Neural cell (in vitro differentiated cells): Measurements from ENCODE around the gene CYP11A1. TPM values are rescaled to one million over a fixed set of nuclear protein-coding genes. Genes with fewer than 3 reads are reported as not detected.
"Not testable (repeated sequence)": the region's sequence is repeated elsewhere in the genome, so short reads cannot be mapped to it uniquely, and the experiment has no call there.

Source experiments
- H2AFZ ChIP-seq: fragments of 200-600, 300-800 bp; sonication (generic), shearing (Covaris generic); 2 replicates; pipeline ENCODE4 v1.6.0; 2014; ENCODE audit warnings: low read depth, mild to moderate bottlenecking, antibody characterized with exemption, low read length, moderate library complexity
- H3F3A ChIP-seq: fragments of 200-600 bp; shearing (Covaris generic); 2 replicates; pipeline ENCODE4 v1.6.1; 2016; ENCODE audit warnings: mild to moderate bottlenecking, moderate library complexity, mixed read lengths, antibody characterized with exemption, low read length; ENCODE audit not compliant: insufficient read depth, poor library complexity, severe bottlenecking
- H3K27ac ChIP-seq: fragments of 200-600, 300-800 bp; sonication (generic), shearing (Covaris generic); 2 replicates; pipeline ENCODE4 v1.5.1; 2014; ENCODE audit warnings: mild to moderate bottlenecking, low read length, moderate library complexity
- H3K27me3 ChIP-seq: fragments of 300-800, 200-600 bp; sonication (generic), shearing (Covaris generic); 2 replicates; pipeline ENCODE4 v1.6.0; 2014; ENCODE audit warnings: mild to moderate bottlenecking, low read depth, low read length, moderate library complexity; ENCODE audit not compliant: insufficient read depth
- H3K36me3 ChIP-seq: fragments of 300-800, 200-600 bp; sonication (generic), shearing (Covaris generic); 2 replicates; pipeline ENCODE4 v1.5.1; 2014; ENCODE audit warnings: mild to moderate bottlenecking, antibody characterized with exemption, low read length, moderate library complexity; ENCODE audit not compliant: insufficient read depth
- H3K4me2 ChIP-seq: fragments of 300-800, 200-600 bp; sonication (generic), shearing (Covaris generic); 2 replicates; pipeline ENCODE4 v1.6.0; 2014; ENCODE audit warnings: mild to moderate bottlenecking, low read length
- H3K4me3 ChIP-seq: fragments of 300-800, 200-600 bp; sonication (generic), shearing (Covaris generic); 2 replicates; pipeline ENCODE4 v1.5.1; 2014; ENCODE audit warnings: mild to moderate bottlenecking, low read length, moderate library complexity
- H3K79me2 ChIP-seq: fragments of 200-600 bp; shearing (Covaris generic); replicated peaks from 2 replicates; pipeline ENCODE4 v1.6.0; 2014; ENCODE audit warnings: mild to moderate bottlenecking, low read length, moderate library complexity; ENCODE audit not compliant: insufficient read depth
- H3K9ac ChIP-seq: fragments of 300-800, 200-600 bp; sonication (generic), shearing (Covaris generic); 2 replicates; pipeline ENCODE4 v1.6.1; 2016; ENCODE audit warnings: mild to moderate bottlenecking, low read length, mixed read lengths
- H3K9me2 ChIP-seq: fragments of 200-600 bp; shearing (Covaris generic); 2 replicates; pipeline ENCODE4 v1.6.1; 2016; ENCODE audit warnings: mild to moderate bottlenecking, low read length, mixed read lengths; ENCODE audit not compliant: insufficient read depth
- H3K9me3 ChIP-seq: fragments of 200-600, 300-800 bp; sonication (generic), shearing (Covaris generic); 2 replicates; pipeline ENCODE4 v1.6.1; 2016; ENCODE audit warnings: mild to moderate bottlenecking, mixed run types, low read length, moderate library complexity, mixed read lengths
- H4K20me1 ChIP-seq: fragments of 200-600 bp; shearing (Covaris generic); 2 replicates; pipeline ENCODE4 v1.6.1; 2016; ENCODE audit warnings: mild to moderate bottlenecking, mixed run types; ENCODE audit not compliant: insufficient read depth
- EP300 ChIP-seq: fragments of 450-650 bp; conservative IDR thresholded peaks from 2 replicates; pipeline ENCODE4 v1.6.1; 2014; ENCODE audit warnings: antibody characterized with exemption, mild to moderate bottlenecking, moderate library complexity; ENCODE audit not compliant: poor library complexity, severe bottlenecking
- EZH2 ChIP-seq: fragments of 200-600, 300-800 bp; shearing (Covaris generic), sonication (generic); IDR thresholded peaks from 2 replicates; pipeline ENCODE4 v1.6.1; 2014; ENCODE audit warnings: antibody characterized with exemption, low read length, borderline replicate concordance, mild to moderate bottlenecking; ENCODE audit not compliant: insufficient read depth, poor library complexity, severe bottlenecking
- MXI1 ChIP-seq: fragments of 450-650 bp; conservative IDR thresholded peaks from 2 replicates; pipeline ENCODE4 v1.6.1; 2014; ENCODE audit warnings: antibody characterized with exemption, mild to moderate bottlenecking; ENCODE audit not compliant: poor library complexity, severe bottlenecking
- POLR2AphosphoS5 ChIP-seq: IDR thresholded peaks from 2 replicates; pipeline ENCODE4 v1.6.1; 2012
- RAD21 ChIP-seq: fragments of 450-650 bp; conservative IDR thresholded peaks from 2 replicates; pipeline ENCODE4 v1.6.1; 2014; ENCODE audit warnings: antibody characterized with exemption, mild to moderate bottlenecking, moderate library complexity
- SMC3 ChIP-seq: fragments of 450-650 bp; conservative IDR thresholded peaks from 2 replicates; pipeline ENCODE4 v1.6.1; 2014; ENCODE audit warnings: antibody characterized with exemption, mild to moderate bottlenecking, moderate library complexity; ENCODE audit not compliant: poor library complexity
- TAF1 ChIP-seq: IDR thresholded peaks from 2 replicates; pipeline ENCODE4 v1.6.1; 2012; ENCODE audit warnings: low read depth
- polyA plus RNA-seq: library from polyadenylated mRNA; depleted of rRNA; stranded (reverse); fragments of >200 nt; gene quantifications from 2 replicates; pipeline ENCODE4 v1.2.3, GENCODE V29; 2014
- TF ChIP-seq, protein P1 (sequence below): fragments of 450-650 bp; IDR thresholded peaks from 2 replicates; pipeline ENCODE4 v1.5.1; 2014; ENCODE audit warnings: antibody characterized with exemption, mild to moderate bottlenecking, moderate library complexity; ENCODE audit not compliant: poor library complexity, severe bottlenecking
- TF ChIP-seq, protein P2 (sequence below): IDR thresholded peaks from 2 replicates; pipeline ENCODE4 v1.6.1; 2012; ENCODE audit warnings: borderline replicate concordance

CYP11A1 gene
- polyA plus RNA-seq, 1 donor from 2014 or later, result not detected

DNA sequence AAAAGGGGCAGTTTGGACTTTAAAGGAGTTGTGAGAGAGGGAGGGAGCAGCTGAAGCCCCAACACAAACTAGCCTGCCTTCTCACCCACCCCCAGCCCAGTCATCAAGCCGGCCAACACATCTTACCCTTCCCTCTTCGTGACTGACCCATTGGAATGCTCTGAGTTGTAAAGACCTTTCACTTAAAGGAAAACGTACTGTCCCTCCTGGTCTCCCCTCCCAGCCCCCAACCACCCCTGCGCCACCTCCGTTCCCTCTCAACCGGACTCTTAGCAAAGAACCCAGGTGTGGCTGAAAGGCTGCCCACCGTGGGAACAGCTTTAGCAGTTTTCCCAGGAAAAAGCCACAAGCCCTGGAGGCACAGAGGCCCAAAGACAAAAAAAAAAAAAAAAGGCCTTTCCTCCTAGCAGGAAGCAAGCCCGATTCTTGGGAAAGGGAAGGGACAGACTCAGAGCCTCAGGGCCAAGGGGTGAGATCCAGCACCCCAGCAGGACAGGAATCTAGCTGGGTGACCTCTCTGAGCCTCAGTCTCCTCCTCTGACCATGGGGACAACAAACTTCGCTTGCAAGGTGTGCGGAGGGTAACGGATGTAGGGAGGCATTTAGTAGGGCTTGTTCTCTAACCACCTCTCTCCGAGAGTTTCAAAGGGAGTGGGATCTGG, 2.4 kb downstream of the CYP11A1 start:
- Histone ChIP-seq H3F3A (no peaks in the 10 kb centered on the region), H3K27me3 (peaks cover 19% of the 10 kb centered on the region), H2AFZ (no peak overlapping the region), H3K27ac (no peak overlapping the region), H3K9me2 (no peaks in the 10 kb centered on the region), H3K4me2 (no peak overlapping the region), H3K4me3 (no peak overlapping the region), H4K20me1 (no peaks in the 10 kb centered on the region), H3K36me3 (no peaks in the 10 kb centered on the region), H3K79me2 (no peaks in the 10 kb centered on the region), H3K9me3 (no peaks in the 10 kb centered on the region), H3K9ac (no peak overlapping the region)
- TF ChIP-seq POLR2AphosphoS5 (no peak), MXI1 (no peak)

DNA sequence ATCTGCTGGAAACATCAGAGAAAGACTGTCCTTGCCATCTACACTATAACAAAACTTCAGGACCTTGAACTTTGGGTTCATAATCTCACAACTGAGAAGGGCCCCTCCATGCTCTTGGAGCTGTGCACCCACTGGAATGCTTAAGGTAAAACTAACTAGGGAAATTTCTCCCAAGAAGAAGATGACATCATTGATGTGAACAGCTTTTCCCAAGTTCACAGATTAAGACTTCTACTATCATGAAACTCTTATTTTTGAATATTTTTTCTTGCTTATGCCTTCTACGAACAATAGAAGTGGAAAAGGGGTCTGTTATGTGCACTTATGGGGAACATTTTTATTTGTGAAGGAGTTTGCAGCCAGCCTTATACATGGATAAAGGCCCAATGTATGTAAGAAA, 5.0 kb downstream of the CYP11A1 start:
- TF ChIP-seq EP300 (no peak), RAD21 (no peak), MXI1 (no peak), POLR2AphosphoS5 (no peak), TAF1 (no peak), SMC3 (no peak), EZH2 (no peak)
- TF ChIP-seq, protein P1, sequence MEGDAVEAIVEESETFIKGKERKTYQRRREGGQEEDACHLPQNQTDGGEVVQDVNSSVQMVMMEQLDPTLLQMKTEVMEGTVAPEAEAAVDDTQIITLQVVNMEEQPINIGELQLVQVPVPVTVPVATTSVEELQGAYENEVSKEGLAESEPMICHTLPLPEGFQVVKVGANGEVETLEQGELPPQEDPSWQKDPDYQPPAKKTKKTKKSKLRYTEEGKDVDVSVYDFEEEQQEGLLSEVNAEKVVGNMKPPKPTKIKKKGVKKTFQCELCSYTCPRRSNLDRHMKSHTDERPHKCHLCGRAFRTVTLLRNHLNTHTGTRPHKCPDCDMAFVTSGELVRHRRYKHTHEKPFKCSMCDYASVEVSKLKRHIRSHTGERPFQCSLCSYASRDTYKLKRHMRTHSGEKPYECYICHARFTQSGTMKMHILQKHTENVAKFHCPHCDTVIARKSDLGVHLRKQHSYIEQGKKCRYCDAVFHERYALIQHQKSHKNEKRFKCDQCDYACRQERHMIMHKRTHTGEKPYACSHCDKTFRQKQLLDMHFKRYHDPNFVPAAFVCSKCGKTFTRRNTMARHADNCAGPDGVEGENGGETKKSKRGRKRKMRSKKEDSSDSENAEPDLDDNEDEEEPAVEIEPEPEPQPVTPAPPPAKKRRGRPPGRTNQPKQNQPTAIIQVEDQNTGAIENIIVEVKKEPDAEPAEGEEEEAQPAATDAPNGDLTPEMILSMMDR, result no peak
- TF ChIP-seq, protein P2, sequence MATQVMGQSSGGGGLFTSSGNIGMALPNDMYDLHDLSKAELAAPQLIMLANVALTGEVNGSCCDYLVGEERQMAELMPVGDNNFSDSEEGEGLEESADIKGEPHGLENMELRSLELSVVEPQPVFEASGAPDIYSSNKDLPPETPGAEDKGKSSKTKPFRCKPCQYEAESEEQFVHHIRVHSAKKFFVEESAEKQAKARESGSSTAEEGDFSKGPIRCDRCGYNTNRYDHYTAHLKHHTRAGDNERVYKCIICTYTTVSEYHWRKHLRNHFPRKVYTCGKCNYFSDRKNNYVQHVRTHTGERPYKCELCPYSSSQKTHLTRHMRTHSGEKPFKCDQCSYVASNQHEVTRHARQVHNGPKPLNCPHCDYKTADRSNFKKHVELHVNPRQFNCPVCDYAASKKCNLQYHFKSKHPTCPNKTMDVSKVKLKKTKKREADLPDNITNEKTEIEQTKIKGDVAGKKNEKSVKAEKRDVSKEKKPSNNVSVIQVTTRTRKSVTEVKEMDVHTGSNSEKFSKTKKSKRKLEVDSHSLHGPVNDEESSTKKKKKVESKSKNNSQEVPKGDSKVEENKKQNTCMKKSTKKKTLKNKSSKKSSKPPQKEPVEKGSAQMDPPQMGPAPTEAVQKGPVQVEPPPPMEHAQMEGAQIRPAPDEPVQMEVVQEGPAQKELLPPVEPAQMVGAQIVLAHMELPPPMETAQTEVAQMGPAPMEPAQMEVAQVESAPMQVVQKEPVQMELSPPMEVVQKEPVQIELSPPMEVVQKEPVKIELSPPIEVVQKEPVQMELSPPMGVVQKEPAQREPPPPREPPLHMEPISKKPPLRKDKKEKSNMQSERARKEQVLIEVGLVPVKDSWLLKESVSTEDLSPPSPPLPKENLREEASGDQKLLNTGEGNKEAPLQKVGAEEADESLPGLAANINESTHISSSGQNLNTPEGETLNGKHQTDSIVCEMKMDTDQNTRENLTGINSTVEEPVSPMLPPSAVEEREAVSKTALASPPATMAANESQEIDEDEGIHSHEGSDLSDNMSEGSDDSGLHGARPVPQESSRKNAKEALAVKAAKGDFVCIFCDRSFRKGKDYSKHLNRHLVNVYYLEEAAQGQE, result no peak
- Histone ChIP-seq H2AFZ (no peak overlapping the region), H3K27me3 (peaks cover 19% of the 10 kb centered on the region)

DNA sequence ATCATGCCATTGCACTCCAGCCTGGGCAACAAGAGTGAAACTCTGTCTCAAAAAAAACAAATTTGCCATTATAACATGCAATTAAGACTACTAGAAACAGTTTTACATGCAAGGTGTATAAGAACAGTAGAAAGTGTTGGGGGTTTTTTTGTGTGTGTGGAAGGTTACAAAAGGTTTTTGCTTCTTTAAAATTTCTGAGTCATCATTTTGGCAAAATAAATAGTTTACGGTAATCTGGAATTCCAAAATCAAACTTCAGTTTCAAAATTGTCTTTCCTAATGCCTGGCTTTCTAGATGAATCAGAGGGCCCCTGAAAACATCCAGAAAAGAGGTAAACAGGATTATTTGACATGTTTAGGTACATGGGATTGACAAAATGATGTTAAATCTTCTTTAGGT, 6.6 kb downstream of the CYP11A1 start:
- not testable (repeated sequence) for H2AFZ ChIP-seq, H3K9ac ChIP-seq
- peaks cover 12% of the 10 kb centered on the region for H3K27me3 ChIP-seq

More for the DNA sequence above, 5.0 kb downstream of the CYP11A1 start:
- no peaks in the 10 kb centered on the region for H3F3A ChIP-seq
- H3K4me3 ChIP-seq, result no peak overlapping the region
- H3K79me2 ChIP-seq, result no peaks in the 10 kb centered on the region
- H3K4me2 ChIP-seq, result no peak overlapping the region
- no peaks in the 10 kb centered on the region for H4K20me1 ChIP-seq
- no peak overlapping the region for H3K9ac ChIP-seq
- no peak overlapping the region for H3K27ac ChIP-seq
- H3K36me3 ChIP-seq, result no peaks in the 10 kb centered on the region
- H3K9me3 ChIP-seq, result no peaks in the 10 kb centered on the region
- no peaks in the 10 kb centered on the region for H3K9me2 ChIP-seq

DNA sequence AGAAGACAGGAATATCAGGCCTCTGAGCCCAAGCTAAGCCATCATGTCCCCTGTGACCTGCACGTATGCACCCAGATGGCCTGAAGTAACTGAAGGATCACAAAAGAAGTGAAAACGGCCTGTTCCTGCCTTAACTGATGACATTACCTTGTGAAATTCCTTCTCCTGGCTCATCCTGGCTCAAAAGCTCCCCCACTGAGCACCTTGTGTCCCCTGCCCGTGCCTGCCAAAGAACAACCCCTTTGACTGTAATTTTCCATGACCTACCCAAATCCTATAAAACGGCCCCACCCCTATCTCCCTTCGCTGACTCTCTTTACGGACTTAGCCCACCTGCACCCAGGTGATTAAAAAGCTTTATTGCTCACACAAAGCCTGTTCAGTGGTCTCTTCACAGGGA, 8.1 kb downstream of the CYP11A1 start:
- not testable (repeated sequence) for H3K27ac ChIP-seq, H3K36me3 ChIP-seq, H3F3A ChIP-seq, H3K27me3 ChIP-seq, H3K4me3 ChIP-seq, H4K20me1 ChIP-seq, H3K79me2 ChIP-seq, H2AFZ ChIP-seq, H3K9me3 ChIP-seq, H3K9me2 ChIP-seq, H3K9ac ChIP-seq, H3K4me2 ChIP-seq

More for the DNA sequence above, 6.6 kb downstream of the CYP11A1 start:
- H3K4me2 ChIP-seq, H3K9me2 ChIP-seq, H4K20me1 ChIP-seq, H3K9me3 ChIP-seq, H3K4me3 ChIP-seq, H3K36me3 ChIP-seq, H3K27ac ChIP-seq, H3K79me2 ChIP-seq, H3F3A ChIP-seq: not testable (repeated sequence)

DNA sequence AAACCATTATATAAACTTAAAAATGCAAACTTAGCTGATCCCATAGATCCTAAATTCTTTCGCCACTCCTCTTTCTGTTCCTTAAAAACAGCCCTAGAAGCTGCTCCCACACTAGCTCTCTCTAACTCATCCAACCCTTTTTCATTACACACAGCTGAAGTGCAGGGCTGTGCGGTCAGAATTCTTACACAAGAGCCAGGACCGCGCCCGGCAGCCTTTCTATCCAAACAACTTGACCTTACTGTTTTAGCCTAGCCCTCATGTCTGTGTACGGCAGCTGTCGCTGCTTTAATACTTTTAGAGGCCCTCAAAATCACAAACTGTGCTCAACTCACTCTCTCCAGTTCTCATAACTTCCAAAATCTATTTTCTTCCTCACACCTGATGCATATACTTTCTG, 9.9 kb downstream of the CYP11A1 start:
- H3K79me2 ChIP-seq, H2AFZ ChIP-seq, H3K4me3 ChIP-seq, H3K9me2 ChIP-seq, H3K4me2 ChIP-seq, H3K27me3 ChIP-seq, H3K36me3 ChIP-seq, H3K27ac ChIP-seq, H4K20me1 ChIP-seq, H3F3A ChIP-seq, H3K9me3 ChIP-seq, H3K9ac ChIP-seq: not testable (repeated sequence)
